HG03139 (cell line): ENCODE results near the gene MLLT6.
"Not testable (repeated sequence)": the region's sequence is repeated elsewhere in the genome, so short reads cannot be mapped to it uniquely, and the experiment has no call there.

Source experiments
- ATAC-seq: cut with Tn5 transposase; IDR thresholded peaks from one replicate; pipeline ENCODE4 v1.9.1; 2021; ENCODE audit not compliant: unreplicated experiment

The MLLT6 gene

GRCh38 chr17:38725066-38725465 lies 20.0 kb downstream of the MLLT6 start:
- ATAC-seq, result no peak

- not testable (repeated sequence) for ATAC-seq
Measured at GRCh38 chr17:38726145-38726544, 21.1 kb downstream of the MLLT6 start.

GRCh38 chr17:38727736-38728135 lies 22.7 kb downstream of the MLLT6 start:
- ATAC-seq, result no peak

- ATAC-seq, result no peak
Measured at GRCh38 chr17:38728290-38728831, 23.3 kb downstream of the MLLT6 start.

- ATAC-seq, result no peak
Measured at GRCh38 chr17:38729368-38729885, 24.4 kb downstream of the MLLT6 start.

GRCh38 chr17:38729886-38730525 lies 24.9 kb downstream of the MLLT6 start, which contains the start of gene CISD3:
Gene CISD3, plus strand, starts transcription at chr17:38730341. Its CDS starts 18 bp downstream, at chr17:38730359.
- ATAC-seq, result peak; percentile 79

GRCh38 chr17:38730526-38731379 lies 25.7 kb downstream of the MLLT6 start:
- no peak for ATAC-seq

GRCh38 chr17:38731526-38732294 lies 26.6 kb downstream of the MLLT6 start:
- no peak for ATAC-seq

- ATAC-seq, result no peak
Measured at GRCh38 chr17:38732376-38733281, 27.6 kb downstream of the MLLT6 start.

GRCh38 chr17:38733282-38733981 lies 28.4 kb downstream of the MLLT6 start:
- ATAC-seq, result no peak

- no peak for ATAC-seq
Measured at GRCh38 chr17:38733982-38734973, 29.2 kb downstream of the MLLT6 start.

- no peak for ATAC-seq
Measured at GRCh38 chr17:38735161-38735997, 30.3 kb downstream of the MLLT6 start.

GRCh38 chr17:38738007-38738662 lies 33.1 kb downstream of the MLLT6 start:
- ATAC-seq, result no peak

GRCh38 chr17:38738686-38739085 lies 33.6 kb downstream of the MLLT6 start:
- ATAC-seq, result no peak

GRCh38 chr17:38739305-38739704 lies 34.2 kb downstream of the MLLT6 start:
- ATAC-seq, result no peak

GRCh38 chr17:38740044-38740443 lies 35.0 kb downstream of the MLLT6 start:
- ATAC-seq, result no peak

- no peak for ATAC-seq
Measured at GRCh38 chr17:38740806-38741205, 35.7 kb downstream of the MLLT6 start.
